Muscle layer of colon (tissue), 2 donors: ENCODE results near the gene WWOX.

ENCODE experiments used
- H3K27ac ChIP-seq: one replicate; pipeline ENCODE4 v1.7.0; 2013; ENCODE audit warnings: low read depth, mild to moderate bottlenecking, low read length, moderate library complexity
- H3K27me3 ChIP-seq, 2 donors: one replicate each; pipeline ENCODE4 v1.7.0; 2013; ENCODE audit warnings: low read length in 2 of 2, mild to moderate bottlenecking in 2 of 2; ENCODE audit not compliant: insufficient read depth in 2 of 2, control insufficient read depth in 1 of 2
- H3K36me3 ChIP-seq: one replicate; pipeline ENCODE4 v1.7.0; 2013; ENCODE audit warnings: mild to moderate bottlenecking, low read length; ENCODE audit not compliant: insufficient read depth
- H3K4me1 ChIP-seq: one replicate; pipeline ENCODE4 v1.7.0; 2013; ENCODE audit warnings: mild to moderate bottlenecking, low read length; ENCODE audit not compliant: insufficient read depth
- H3K4me3 ChIP-seq, 2 donors: one replicate each; pipeline ENCODE4 v1.7.0; 2013; ENCODE audit warnings: low read length in 2 of 2, low read depth in 1 of 2, mild to moderate bottlenecking in 1 of 2, moderate library complexity in 1 of 2
- H3K9ac ChIP-seq: one replicate; pipeline ENCODE4 v1.7.0; 2013; ENCODE audit warnings: low read length
- H3K9me3 ChIP-seq: one replicate; pipeline ENCODE4 v1.7.0; 2013; ENCODE audit warnings: mild to moderate bottlenecking, low read length
- donor health status: abdominal sarcoma.
- donor health status: Adenocarcinoma of cecum.

The WWOX gene

DNA sequence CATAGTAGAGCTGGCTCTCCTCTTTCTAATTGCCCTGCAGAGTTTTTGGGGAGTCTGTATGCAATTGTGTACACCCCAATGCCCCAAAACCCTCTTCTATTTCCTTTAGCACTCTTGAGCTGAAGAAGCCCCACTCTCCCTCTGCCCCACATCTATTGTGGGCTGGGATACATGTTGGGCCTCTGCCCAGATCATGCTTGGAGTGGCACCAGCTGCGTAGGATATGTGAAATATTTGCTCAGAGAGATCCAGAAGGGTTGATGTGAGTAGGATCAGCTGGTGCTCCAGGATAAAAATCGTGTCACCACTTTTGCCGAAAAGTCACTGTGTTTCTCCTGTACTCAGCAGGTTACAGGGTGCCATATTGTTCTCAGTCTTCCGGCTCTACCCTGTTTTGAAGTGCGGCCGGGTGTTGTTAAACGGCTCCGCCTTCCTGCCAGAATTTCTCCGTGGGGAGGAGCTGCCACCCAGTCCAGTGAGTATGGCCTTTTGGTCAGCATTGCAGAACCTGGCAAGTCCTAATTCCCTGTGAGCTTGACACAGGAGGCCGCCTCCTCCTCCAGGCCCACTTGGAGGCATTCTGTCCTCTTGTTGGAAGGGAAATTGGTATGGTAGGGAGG lies 664.5 kb downstream of the WWOX start:
- no peak overlapping the region for H3K4me3 ChIP-seq
- no peaks in the 10 kb centered on the region for H3K36me3 ChIP-seq
- H3K27me3 ChIP-seq, result no peaks in the 10 kb centered on the region
- H3K27ac ChIP-seq, result no peak overlapping the region
- peaks cover 4% of the 10 kb centered on the region for H3K4me1 ChIP-seq
- H3K9me3 ChIP-seq, result no peaks in the 10 kb centered on the region
- H3K9ac ChIP-seq, result no peak overlapping the region

DNA sequence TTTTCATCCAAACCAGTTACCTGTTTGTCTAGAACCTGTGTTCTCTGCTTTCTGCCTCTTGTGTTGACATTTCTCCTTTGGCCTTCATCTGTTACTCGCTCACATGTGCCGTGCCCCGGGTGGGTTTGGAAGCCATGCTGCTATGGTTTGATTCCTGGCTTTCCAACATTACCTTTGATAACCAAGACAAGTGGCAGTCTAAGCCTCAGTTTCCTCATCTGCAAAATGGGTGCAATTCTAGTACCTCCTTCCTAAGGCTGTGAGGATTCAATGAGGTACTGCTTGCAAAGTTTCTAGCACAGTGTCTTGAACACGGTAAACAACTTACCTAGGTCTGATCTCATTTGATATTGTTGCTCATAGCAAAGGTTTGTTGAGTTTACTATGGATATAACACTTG lies 665.0 kb downstream of the WWOX start:
- Histone ChIP-seq H3K9ac (no peak overlapping the region), H3K27me3 (no peaks in the 10 kb centered on the region), H3K4me1 (peaks cover 4% of the 10 kb centered on the region), H3K4me3 (no peak overlapping the region), H3K9me3 (no peaks in the 10 kb centered on the region), H3K36me3 (no peaks in the 10 kb centered on the region), H3K27ac (no peak overlapping the region)

DNA sequence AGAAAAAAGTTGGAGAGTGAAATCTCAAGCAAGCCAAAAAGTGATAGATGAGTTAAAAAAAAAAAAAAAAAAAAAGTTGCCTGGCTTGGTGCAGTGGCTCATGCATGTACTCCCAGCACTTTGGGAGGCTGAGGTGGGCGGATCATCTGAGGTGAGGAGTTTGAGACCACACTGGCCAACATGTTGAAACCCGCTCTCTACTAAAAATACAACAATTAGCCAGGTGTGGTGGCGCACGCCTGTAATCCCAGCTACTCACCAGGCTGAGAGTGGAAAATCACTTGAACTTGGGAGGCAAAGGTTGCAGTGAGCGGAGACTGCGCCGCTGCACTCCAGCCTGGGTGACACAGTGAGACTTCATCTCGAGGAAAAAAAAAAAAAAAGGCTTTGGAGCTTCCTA lies 668.8 kb downstream of the WWOX start:
- no peaks in the 10 kb centered on the region for H3K27me3 ChIP-seq
- no peaks in the 10 kb centered on the region for H3K9me3 ChIP-seq
- H3K9ac ChIP-seq, result no peak overlapping the region
- peaks cover 4% of the 10 kb centered on the region for H3K4me1 ChIP-seq
- no peak overlapping the region for H3K4me3 ChIP-seq
- no peak overlapping the region for H3K27ac ChIP-seq
- H3K36me3 ChIP-seq, result no peaks in the 10 kb centered on the region

DNA sequence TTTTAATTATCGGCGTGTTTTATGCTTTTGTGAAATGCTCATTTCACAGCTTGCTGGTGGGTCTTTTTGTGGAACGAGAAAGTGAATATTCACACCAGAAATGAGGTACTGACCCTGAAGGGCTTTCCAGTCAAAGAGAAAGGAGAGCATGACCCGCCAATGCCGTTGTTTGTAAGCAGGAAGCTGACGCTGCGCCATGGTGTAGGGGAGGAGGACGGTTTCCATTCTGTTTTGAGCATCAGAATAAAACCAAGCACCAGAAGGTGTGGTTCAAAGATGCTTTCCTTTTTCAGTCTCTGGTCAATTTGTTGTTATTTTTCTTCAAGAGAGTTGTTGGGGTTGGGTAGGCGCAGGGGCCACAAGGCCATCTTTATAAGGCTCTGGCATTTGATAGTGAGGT lies 669.3 kb downstream of the WWOX start:
- Histone ChIP-seq H3K27ac (no peak overlapping the region), H3K9me3 (no peaks in the 10 kb centered on the region), H3K4me3 (no peak overlapping the region), H3K9ac (no peak overlapping the region), H3K4me1 (peaks cover 4% of the 10 kb centered on the region), H3K27me3 (no peaks in the 10 kb centered on the region), H3K36me3 (no peaks in the 10 kb centered on the region)

DNA sequence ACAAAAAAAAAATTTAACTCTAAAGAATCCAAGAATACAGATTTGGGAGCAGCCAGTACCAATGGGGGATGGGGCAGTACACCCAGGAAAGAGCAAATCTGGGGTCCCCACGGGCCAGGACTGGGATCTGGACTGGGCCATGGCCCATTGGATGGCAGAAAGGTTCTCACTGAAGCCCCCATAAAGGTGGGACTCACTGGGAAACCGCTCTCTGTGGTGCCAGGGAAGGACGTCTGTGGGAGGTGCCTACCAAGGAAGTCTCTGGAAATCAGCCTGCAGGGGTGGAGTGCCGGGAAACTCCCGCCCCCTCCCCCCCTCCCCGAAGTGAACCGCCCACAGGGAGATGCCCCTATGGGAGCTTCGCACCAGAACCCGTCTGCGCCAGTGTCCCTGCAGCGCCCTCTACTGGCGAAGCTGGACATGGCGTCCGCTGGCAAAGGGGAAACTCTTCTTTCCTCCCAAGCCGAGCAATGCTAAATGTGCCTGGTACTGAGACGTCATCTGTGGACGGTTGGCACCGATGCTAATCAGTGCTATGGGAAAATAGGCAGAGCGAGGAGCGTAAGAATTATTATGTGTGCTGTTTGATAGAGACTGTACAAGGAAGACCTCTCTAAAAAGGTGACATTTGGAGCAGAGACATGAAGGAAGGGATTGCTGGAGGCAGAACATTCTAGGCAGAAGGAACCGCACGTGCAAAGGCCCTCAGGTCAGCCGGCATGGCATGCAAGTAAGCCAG lies 671.1 kb downstream of the WWOX start:
- no peaks in the 10 kb centered on the region for H3K9me3 ChIP-seq
- no peaks in the 10 kb centered on the region for H3K36me3 ChIP-seq
- H3K27ac ChIP-seq, result no peak overlapping the region
- no peak overlapping the region for H3K9ac ChIP-seq
- H3K27me3 ChIP-seq, result no peaks in the 10 kb centered on the region
- no peak overlapping the region for H3K4me3 ChIP-seq
- H3K4me1 ChIP-seq, result no peaks in the 10 kb centered on the region

- Histone ChIP-seq H3K9me3 (no peaks in the 10 kb centered on the region), H3K27me3 (no peaks in the 10 kb centered on the region), H3K4me3 (no peak overlapping the region), H3K4me1 (no peaks in the 10 kb centered on the region), H3K36me3 (no peaks in the 10 kb centered on the region), H3K27ac (no peak overlapping the region), H3K9ac (no peak overlapping the region)
These were observed 673.8 kb downstream of the WWOX start for GRCh38 chr16:78773291-78773702.

DNA sequence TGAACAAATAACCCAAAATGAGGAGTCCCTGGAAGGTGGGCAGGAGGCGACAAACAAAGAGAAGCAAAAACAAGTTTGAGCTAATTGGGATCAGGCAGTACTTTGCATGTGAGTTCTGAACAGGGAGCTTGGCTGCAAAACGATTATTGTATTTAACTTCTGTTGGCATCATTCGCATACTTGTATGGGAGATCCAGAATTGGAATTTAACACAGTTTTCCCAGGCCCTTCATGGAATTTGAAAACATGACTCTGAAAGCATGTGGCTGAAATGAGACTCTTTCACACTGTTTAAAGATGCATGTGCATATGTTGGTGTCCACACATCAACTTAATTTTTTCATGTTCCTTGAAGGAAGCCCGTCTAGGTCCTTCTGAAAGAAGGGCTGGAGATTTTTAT lies 674.3 kb downstream of the WWOX start:
- H3K27ac ChIP-seq, result no peak overlapping the region
- H3K9ac ChIP-seq, result no peak overlapping the region
- no peaks in the 10 kb centered on the region for H3K36me3 ChIP-seq
- no peaks in the 10 kb centered on the region for H3K9me3 ChIP-seq
- H3K4me3 ChIP-seq, result no peak overlapping the region
- H3K4me1 ChIP-seq, result no peaks in the 10 kb centered on the region
- no peaks in the 10 kb centered on the region for H3K27me3 ChIP-seq

GRCh38 chr16:78775161-78775561 lies 675.7 kb downstream of the WWOX start:
- Histone ChIP-seq H3K27me3 (no peaks in the 10 kb centered on the region), H3K9me3 (no peaks in the 10 kb centered on the region), H3K4me3 (no peak overlapping the region), H3K9ac (no peak overlapping the region), H3K36me3 (no peaks in the 10 kb centered on the region), H3K4me1 (no peaks in the 10 kb centered on the region), H3K27ac (no peak overlapping the region)

DNA sequence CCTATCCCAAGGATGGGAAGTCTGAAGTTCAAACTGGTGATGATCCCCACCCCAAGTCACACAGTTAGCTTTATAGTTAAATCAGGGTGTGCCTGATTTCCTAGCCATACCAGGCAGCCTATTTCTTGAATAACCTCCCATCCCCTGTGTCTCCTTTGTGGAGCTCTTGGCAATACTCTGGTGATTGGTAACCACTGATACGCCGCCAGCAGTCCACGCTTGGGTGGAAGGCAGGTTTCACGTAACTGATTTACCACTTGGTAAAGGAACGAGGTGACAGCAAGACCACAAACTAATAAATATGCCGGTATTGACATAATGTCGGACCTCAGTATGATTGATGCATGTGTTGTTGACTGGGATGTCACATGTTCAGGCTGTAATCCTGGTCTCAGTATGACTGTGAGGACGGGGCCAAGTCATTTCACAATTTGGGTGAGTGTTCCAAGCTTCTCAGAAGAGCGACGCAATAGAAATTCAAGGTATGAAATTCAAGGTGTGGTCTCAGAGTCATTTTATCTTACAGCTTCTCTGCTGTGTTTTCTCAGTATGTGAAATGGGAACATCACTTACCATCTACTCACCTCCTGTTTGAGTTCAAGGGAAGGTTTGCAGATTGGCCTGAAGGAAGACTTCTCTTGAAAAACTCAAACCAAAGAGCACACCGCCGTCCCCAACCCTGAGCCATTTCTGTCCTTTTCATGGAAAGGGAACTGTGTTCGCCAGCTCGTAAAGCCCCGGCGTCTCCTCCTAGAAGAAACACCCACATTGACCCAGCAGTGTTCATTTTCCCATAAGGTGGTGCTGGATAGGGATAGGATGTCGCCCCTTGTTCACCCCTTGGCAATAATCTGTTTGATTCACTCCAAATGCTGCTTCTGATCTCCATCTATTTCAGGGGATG lies 678.9 kb downstream of the WWOX start:
- Histone ChIP-seq H3K27me3 (no peaks in the 10 kb centered on the region), H3K9me3 (no peaks in the 10 kb centered on the region), H3K9ac (no peak overlapping the region), H3K4me1 (no peaks in the 10 kb centered on the region), H3K27ac (no peak overlapping the region), H3K36me3 (no peaks in the 10 kb centered on the region), H3K4me3 (no peak overlapping the region)

GRCh38 chr16:78780808-78781207 lies 681.4 kb downstream of the WWOX start:
- no peaks in the 10 kb centered on the region for H3K9me3 ChIP-seq
- H3K36me3 ChIP-seq, result no peaks in the 10 kb centered on the region
- no peak overlapping the region for H3K27ac ChIP-seq
- no peaks in the 10 kb centered on the region for H3K4me1 ChIP-seq
- no peak overlapping the region for H3K4me3 ChIP-seq
- H3K9ac ChIP-seq, result no peak overlapping the region
- H3K27me3 ChIP-seq, result no peaks in the 10 kb centered on the region

- Histone ChIP-seq H3K4me1 (no peaks in the 10 kb centered on the region), H3K36me3 (no peaks in the 10 kb centered on the region), H3K4me3 (no peak overlapping the region), H3K27ac (no peak overlapping the region), H3K9me3 (no peaks in the 10 kb centered on the region), H3K27me3 (no peaks in the 10 kb centered on the region), H3K9ac (no peak overlapping the region)
These were observed 683.1 kb downstream of the WWOX start for GRCh38 chr16:78782572-78782971.
